Measurements from ENCODE around the gene WDTC1. TPM values are rescaled to one million over a fixed set of nuclear protein-coding genes. Genes with fewer than 3 reads are reported as not detected.
A peak's percentile ranks its signal among the peaks of the same experiment; 100 is the strongest.

The WDTC1 gene
- total and polyA plus RNA-seq, 9 of the 15 experiments (the other 6 are each of a cell fraction or from before 2014, with no cell fraction given): 0.18 to 32.3 (median 8.8) TPM

- TF ChIP-seq, protein P1, sequence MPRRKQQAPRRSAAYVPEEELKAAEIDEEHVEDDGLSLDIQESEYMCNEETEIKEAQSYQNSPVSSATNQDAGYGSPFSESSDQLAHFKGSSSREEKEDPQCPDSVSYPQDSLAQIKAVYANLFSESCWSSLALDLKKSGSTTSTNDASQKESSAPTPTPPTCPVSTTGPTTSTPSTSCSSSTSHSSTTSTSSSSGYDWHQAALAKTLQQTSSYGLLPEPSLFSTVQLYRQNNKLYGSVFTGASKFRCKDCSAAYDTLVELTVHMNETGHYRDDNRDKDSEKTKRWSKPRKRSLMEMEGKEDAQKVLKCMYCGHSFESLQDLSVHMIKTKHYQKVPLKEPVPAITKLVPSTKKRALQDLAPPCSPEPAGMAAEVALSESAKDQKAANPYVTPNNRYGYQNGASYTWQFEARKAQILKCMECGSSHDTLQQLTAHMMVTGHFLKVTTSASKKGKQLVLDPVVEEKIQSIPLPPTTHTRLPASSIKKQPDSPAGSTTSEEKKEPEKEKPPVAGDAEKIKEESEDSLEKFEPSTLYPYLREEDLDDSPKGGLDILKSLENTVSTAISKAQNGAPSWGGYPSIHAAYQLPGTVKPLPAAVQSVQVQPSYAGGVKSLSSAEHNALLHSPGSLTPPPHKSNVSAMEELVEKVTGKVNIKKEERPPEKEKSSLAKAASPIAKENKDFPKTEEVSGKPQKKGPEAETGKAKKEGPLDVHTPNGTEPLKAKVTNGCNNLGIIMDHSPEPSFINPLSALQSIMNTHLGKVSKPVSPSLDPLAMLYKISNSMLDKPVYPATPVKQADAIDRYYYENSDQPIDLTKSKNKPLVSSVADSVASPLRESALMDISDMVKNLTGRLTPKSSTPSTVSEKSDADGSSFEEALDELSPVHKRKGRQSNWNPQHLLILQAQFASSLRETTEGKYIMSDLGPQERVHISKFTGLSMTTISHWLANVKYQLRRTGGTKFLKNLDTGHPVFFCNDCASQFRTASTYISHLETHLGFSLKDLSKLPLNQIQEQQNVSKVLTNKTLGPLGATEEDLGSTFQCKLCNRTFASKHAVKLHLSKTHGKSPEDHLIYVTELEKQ (CRISPR knock-in tag; IDR thresholded peaks at IDR 0.05): no peak
- no peak for TF ChIP-seq ZNF699 (CRISPR knock-in tag; IDR thresholded peaks at IDR 0.05; ENCODE audit: insufficient replicate concordance)
- TF ChIP-seq KDM2B (CRISPR knock-in tag; IDR thresholded peaks at IDR 0.05): no peak
- no peak for TF ChIP-seq ASH1L (IDR thresholded peaks at IDR 0.05; ENCODE audit: borderline replicate concordance, low read depth, partially characterized antibody)
- no peak for TF ChIP-seq ZNF253 (CRISPR knock-in tag; conservative IDR thresholded peaks at IDR 0.05)
- TF ChIP-seq USF1 (CRISPR knock-in tag; IDR thresholded peaks at IDR 0.05): no peak
- TF ChIP-seq, protein P2, sequence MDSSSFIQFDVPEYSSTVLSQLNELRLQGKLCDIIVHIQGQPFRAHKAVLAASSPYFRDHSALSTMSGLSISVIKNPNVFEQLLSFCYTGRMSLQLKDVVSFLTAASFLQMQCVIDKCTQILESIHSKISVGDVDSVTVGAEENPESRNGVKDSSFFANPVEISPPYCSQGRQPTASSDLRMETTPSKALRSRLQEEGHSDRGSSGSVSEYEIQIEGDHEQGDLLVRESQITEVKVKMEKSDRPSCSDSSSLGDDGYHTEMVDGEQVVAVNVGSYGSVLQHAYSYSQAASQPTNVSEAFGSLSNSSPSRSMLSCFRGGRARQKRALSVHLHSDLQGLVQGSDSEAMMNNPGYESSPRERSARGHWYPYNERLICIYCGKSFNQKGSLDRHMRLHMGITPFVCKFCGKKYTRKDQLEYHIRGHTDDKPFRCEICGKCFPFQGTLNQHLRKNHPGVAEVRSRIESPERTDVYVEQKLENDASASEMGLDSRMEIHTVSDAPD (CRISPR knock-in tag; IDR thresholded peaks at IDR 0.05): no peak
- TF ChIP-seq REST (IDR thresholded peaks at IDR 0.05; ENCODE audit: borderline replicate concordance): peak; percentile 91
- TF ChIP-seq REST (CRISPR knock-in tag; IDR thresholded peaks at IDR 0.05; ENCODE audit: low read depth): no peak
- no peak for TF ChIP-seq ZFP1 (CRISPR knock-in tag; IDR thresholded peaks at IDR 0.05)
- TF ChIP-seq CREM (IDR thresholded peaks at IDR 0.05; ENCODE audit: low read depth): peak; percentile 72
- TF ChIP-seq ZNF384 (IDR thresholded peaks at IDR 0.05; ENCODE audit: low read depth, low read length): peak; percentile 74; the same call in 1 of the 2 replicates
- no peak for TF ChIP-seq C11orf30 (IDR thresholded peaks at IDR 0.05; ENCODE audit: low read depth)
- TF ChIP-seq ZNF830 (CRISPR knock-in tag; IDR thresholded peaks at IDR 0.05): no peak
Observed at GRCh38 chr1:27284425-27285273, 50.2 kb downstream of the WDTC1 start (continued).

All from K562 (cell line).